ENCODE measurements around the gene PKP1.

Gene PKP1

DNA sequence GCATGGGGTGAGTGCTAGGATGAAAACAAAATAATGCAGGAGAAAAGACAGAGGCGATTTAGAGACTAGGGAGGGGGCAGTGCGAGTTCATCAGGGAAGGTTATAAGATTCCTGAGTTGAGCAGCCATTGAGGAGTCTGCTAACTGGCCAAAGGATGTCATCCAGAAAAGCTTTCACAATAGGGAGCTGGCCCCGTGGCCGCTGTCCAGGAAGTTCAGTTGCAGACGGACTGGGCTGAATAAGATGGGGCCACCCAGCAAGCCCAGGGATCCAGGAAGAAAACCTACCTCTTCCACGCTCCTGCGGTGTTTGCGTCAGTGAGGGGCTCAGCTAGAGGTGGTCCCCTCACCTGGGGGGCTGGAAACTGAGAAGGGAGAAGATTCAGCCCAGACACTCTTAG is 4.0 kb upstream of the PKP1 start:
- H3K4me3 ChIP-seq (ENCODE audit: low read length) = no peak overlapping the region
- no peak for TF ChIP-seq CTCF (IDR thresholded peaks at IDR 0.05; ENCODE audit: insufficient read depth, low read depth, low read length, missing control alignments)
- DNase-seq (ENCODE audit: low read depth) = no peak

DNA sequence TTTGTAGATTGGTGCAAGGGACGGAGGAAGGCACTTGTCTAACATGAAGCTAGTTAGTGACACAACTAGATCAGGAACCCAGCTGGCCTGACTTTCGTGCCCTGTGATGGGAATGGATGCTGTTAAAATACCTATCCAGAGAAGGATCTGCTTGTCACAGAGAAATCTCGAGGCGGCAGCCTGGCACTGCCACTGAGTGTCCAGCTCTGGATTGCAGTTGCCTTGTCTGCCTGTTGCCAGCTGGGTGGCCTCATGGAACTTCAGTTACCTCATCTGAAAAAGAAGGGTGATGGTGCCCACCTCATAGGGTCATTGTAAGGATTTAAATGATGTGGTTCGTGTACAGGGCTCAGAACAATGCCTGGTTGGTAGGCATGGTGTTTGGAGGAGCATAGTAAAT is 2.4 kb upstream of the PKP1 start:
- no peak for DNase-seq (ENCODE audit: low read depth)
- no peak overlapping the region for H3K4me3 ChIP-seq (ENCODE audit: low read length)
- no peak for TF ChIP-seq CTCF (IDR thresholded peaks at IDR 0.05; ENCODE audit: insufficient read depth, low read depth, low read length, missing control alignments)

DNA sequence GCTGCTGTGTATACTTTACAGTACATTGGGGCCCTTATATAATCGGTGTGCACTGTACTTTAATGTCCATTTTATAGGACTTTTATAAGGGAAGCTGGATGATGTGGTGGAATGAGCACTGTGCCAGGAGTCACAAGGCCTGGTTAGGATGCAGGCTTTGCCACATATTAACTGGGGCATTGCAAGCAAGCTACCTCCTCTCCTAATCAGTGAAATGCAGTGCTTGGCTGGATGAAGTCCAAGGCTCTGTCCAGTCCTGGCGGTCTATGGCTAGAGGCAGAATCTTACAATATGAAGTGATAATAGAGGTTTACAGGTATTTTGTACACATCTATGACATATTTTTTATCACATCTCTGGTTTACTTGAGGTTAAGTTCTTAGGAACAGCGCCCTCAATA is 1.7 kb upstream of the PKP1 start:
- no peak for DNase-seq (ENCODE audit: low read depth)
- no peak for TF ChIP-seq CTCF (IDR thresholded peaks at IDR 0.05; ENCODE audit: insufficient read depth, low read depth, low read length, missing control alignments)
- H3K4me3 ChIP-seq (ENCODE audit: low read length) = no peak overlapping the region

DNA sequence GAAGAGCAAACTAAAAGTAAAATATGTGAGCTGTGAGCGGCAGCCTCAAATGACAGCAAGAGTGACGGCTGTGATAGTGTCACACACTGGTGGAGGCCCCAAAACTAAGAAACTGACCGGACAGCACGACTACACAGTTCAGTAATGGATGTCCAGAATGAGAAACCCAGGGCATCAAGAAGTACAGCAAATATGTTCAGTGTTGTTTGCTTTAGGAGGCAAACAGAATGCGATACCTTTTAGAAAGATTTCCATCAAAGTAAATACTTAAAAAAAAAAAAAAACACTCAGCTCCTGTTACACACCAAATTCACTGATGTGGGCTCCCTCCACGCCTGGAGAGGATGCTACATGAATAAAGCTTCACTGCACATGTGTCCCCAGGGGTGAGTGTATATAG is 1.1 kb upstream of the PKP1 start:
- TF ChIP-seq CTCF (IDR thresholded peaks at IDR 0.05; ENCODE audit: insufficient read depth, low read depth, low read length, missing control alignments) = no peak

DNA sequence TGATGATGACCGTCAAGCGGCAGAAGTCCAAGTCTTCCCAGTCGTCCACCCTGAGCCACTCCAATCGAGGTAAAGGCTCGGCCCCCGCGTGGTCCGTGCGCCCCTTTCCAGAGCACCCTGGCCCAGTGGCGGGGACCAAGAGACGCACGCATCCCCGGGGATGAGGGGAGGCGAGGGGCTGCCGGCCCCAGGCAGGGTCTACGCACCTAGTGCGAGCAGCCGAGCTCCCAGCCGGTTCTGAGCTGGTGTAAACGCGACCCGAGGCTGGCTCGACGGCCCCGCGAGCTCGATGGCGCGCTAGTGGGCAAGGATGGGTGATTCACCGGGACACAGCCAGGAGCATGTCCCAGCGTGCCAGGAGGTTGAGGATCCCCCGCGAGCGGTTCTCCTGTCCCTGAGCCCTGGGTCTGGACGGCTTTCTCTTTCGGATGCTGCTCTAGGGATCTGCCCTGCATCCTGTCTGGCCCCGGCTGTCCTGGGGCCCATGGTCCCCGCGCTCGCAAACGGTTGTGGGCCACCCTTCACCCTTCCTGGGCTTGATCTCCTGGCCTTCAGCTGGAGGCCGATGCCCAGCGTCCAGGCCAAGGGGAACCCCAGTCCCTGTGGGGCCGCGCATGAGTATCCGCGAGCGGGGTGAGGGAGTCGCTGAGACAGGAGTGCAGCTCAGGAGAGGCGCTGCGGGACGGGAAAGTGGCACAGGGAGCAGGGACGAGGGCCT is 689 bp downstream of the PKP1 start:
- peak overlapping the region; percentile 99 for H3K4me3 ChIP-seq (ENCODE audit: low read length)

More for the DNA sequence above, 1.1 kb upstream of the PKP1 start:
- no peak overlapping the region for H3K4me3 ChIP-seq (ENCODE audit: low read length)
- no peak for DNase-seq (ENCODE audit: low read depth)

GRCh38 chr1:201284636-201285035 is 1.3 kb downstream of the PKP1 start:
- no peak for DNase-seq (ENCODE audit: low read depth)
- peak overlapping the region; percentile 99 for H3K4me3 ChIP-seq (ENCODE audit: low read length)
- TF ChIP-seq CTCF (IDR thresholded peaks at IDR 0.05; ENCODE audit: insufficient read depth, low read depth, low read length, missing control alignments) = no peak

More for the DNA sequence above, 689 bp downstream of the PKP1 start:
- DNase-seq (ENCODE audit: low read depth) = no peak
- TF ChIP-seq CTCF (IDR thresholded peaks at IDR 0.05; ENCODE audit: insufficient read depth, low read depth, low read length, missing control alignments) = no peak

GRCh38 chr1:201285846-201286245 is 2.5 kb downstream of the PKP1 start:
- H3K4me3 ChIP-seq (ENCODE audit: low read length) = peak overlapping the region; percentile 99
- no peak for DNase-seq (ENCODE audit: low read depth)
- no peak for TF ChIP-seq CTCF (IDR thresholded peaks at IDR 0.05; ENCODE audit: insufficient read depth, low read depth, low read length, missing control alignments)

Data from epithelial cell of esophagus (primary cell).